Suprapubic skin (tissue), 4 donors: ENCODE measurements around the gene ZFAND3.

Experiments
- CTCF ChIP-seq, 2 donors: fragments of 200-600 bp in 1 of 2; fragments of 450-650 bp in 1 of 2; sonication (generic) in 1 of 2; IDR thresholded peaks; one replicate each; pipeline ENCODE4 v1.5.1; 2016 to 2019; ENCODE audit warnings: antibody characterized with exemption in 2 of 2, mild to moderate bottlenecking in 1 of 2, moderate library complexity in 1 of 2
- EP300 ChIP-seq: sonication (generic); formaldehyde crosslinking; IDR thresholded peaks from one replicate; pipeline ENCODE4 v1.6.1; 2017; ENCODE audit warnings: antibody characterized with exemption
- POLR2A ChIP-seq, 2 donors: fragments of 450-650 bp; IDR thresholded peaks; one replicate each; pipeline ENCODE4 v1.6.1; 2017; ENCODE audit warnings: antibody characterized with exemption in 2 of 2, mild to moderate bottlenecking in 2 of 2, moderate library complexity in 2 of 2
- POLR2AphosphoS5 ChIP-seq, 3 donors: sonication (generic); formaldehyde crosslinking; IDR thresholded peaks; one replicate each; pipeline ENCODE4 v1.6.1; 2017; ENCODE audit warnings: antibody characterized with exemption in 3 of 3

GRCh38 chr6:37830225-37830624 lies 10.7 kb downstream of the ZFAND3 start:
- TF ChIP-seq CTCF (IDR thresholded peaks at IDR 0.05): no peak
- TF ChIP-seq POLR2A (IDR thresholded peaks at IDR 0.05): no peak
- TF ChIP-seq POLR2AphosphoS5 (IDR thresholded peaks at IDR 0.05): no peak
- no peak for TF ChIP-seq EP300
